Fibroblast of villous mesenchyme (primary cell): ENCODE data around the gene NRSN2. TPM values are rescaled to one million over a fixed set of nuclear protein-coding genes. Genes with fewer than 3 reads are reported as not detected.

Experiments used
- DNase-seq: peaks from one replicate; pipeline ENCODE4 v3.0.0-alpha.2; 2010; ENCODE audit warnings: low read depth
- H3K4me3 ChIP-seq: 2 replicates; pipeline ENCODE4 v1.5.1; 2011; ENCODE audit warnings: low read depth, mild to moderate bottlenecking, low read length
- CTCF ChIP-seq: IDR thresholded peaks from 2 replicates; pipeline ENCODE4 v1.5.1; 2012; ENCODE audit warnings: low read depth, mild to moderate bottlenecking, low read length; ENCODE audit not compliant: insufficient read depth
- total RNA-seq: library from RNA; depleted of rRNA; stranded (reverse); fragments of >200 nt; gene quantifications from 2 replicates; pipeline ENCODE4 v1.2.3, GENCODE V29; 2012

The NRSN2 gene
- total RNA-seq, 1 donor, result 53.5 TPM

- DNase-seq, result no peak
- H3K4me3 ChIP-seq, result no peak overlapping the region
- TF ChIP-seq CTCF, result no peak
Measured at GRCh38 chr20:312067-312466, 34.8 kb upstream of the NRSN2 start.

GRCh38 chr20:312866-313265 is 34.0 kb upstream of the NRSN2 start:
- peak; percentile 63 for DNase-seq
- H3K4me3 ChIP-seq, result no peak overlapping the region
- no peak for TF ChIP-seq CTCF

- no peak overlapping the region for H3K4me3 ChIP-seq
- no peak for DNase-seq
- no peak for TF ChIP-seq CTCF
Measured at GRCh38 chr20:313402-313801, 33.5 kb upstream of the NRSN2 start.

GRCh38 chr20:313948-314347 is 33.0 kb upstream of the NRSN2 start:
- no peak for DNase-seq
- no peak for TF ChIP-seq CTCF
- H3K4me3 ChIP-seq, result no peak overlapping the region

GRCh38 chr20:316316-317068 is 30.4 kb upstream of the NRSN2 start:
- peak; percentile 76 for DNase-seq
- TF ChIP-seq CTCF, result no peak
- H3K4me3 ChIP-seq, result no peak overlapping the region

GRCh38 chr20:324177-325044 is 22.5 kb upstream of the NRSN2 start:
- TF ChIP-seq CTCF, result peak; percentile 38
- H3K4me3 ChIP-seq, result peak overlapping the region; percentile 68
- DNase-seq, result peak; percentile 83
